Measurements from ENCODE around the gene SPINT2.
"Not testable (repeated sequence)": the region's sequence is repeated elsewhere in the genome, so short reads cannot be mapped to it uniquely, and the experiment has no call there.

The SPINT2 gene

GRCh38 chr19:38324431-38324830 is 60.1 kb downstream of the SPINT2 start:
- no peak for DNase-seq

- no peak for DNase-seq
Measured at GRCh38 chr19:38326591-38326990, 62.2 kb downstream of the SPINT2 start.

- no peak for DNase-seq
Measured at GRCh38 chr19:38329651-38330050, 65.3 kb downstream of the SPINT2 start.

- DNase-seq: no peak
Measured at GRCh38 chr19:38331728-38332127, 67.4 kb downstream of the SPINT2 start.

GRCh38 chr19:38333245-38333644 is 68.9 kb downstream of the SPINT2 start:
- no peak for DNase-seq

GRCh38 chr19:38335949-38336637 is 71.7 kb downstream of the SPINT2 start:
- peak; percentile 98 for DNase-seq

GRCh38 chr19:38336638-38337359 is 72.4 kb downstream of the SPINT2 start:
- DNase-seq: peak; percentile 99

GRCh38 chr19:38337360-38337653 is 72.9 kb downstream of the SPINT2 start:
- no peak for DNase-seq

- DNase-seq: not testable (repeated sequence)
Measured at GRCh38 chr19:38339011-38339410, 74.6 kb downstream of the SPINT2 start.

GRCh38 chr19:38340927-38341326 is 76.6 kb downstream of the SPINT2 start:
- DNase-seq: no peak

Data from inflammatory macrophage treated with lipopolysaccharide for 4 hours (primary cell).